ENCODE measurements around the gene VEPH1. TPM values are rescaled to one million over a fixed set of nuclear protein-coding genes. Genes with fewer than 3 reads are reported as not detected.

The VEPH1 gene
- total RNA-seq, 1 donor from 2014 or later: 2.7 TPM

- Histone ChIP-seq H3K4me3 (no peak overlapping the region), H3K27ac (no peak overlapping the region), H3K27me3 (no peaks in the 10 kb centered on the region), H3K9me3 (no peaks in the 10 kb centered on the region), H3K36me3 (no peaks in the 10 kb centered on the region), H3K4me1 (no peaks in the 10 kb centered on the region)
- no peak for TF ChIP-seq POLR2AphosphoS5 (IDR thresholded peaks at IDR 0.05; ENCODE audit: insufficient read depth in 1 of 2, low read depth in 1 of 2)
- TF ChIP-seq CTCF (IDR thresholded peaks at IDR 0.05): no peak
- TF ChIP-seq POLR2A (IDR thresholded peaks at IDR 0.05): no peak
- intact Hi-C loops (cut with DNase I): no loop called here
- no peak for DNase-seq (ENCODE audit: extremely low spot score in 2 of 2)
Observed at GRCh38 chr3:157427901-157428300, 75.3 kb downstream of the VEPH1 start.

- H3K4me3 ChIP-seq: no peak overlapping the region
- TF ChIP-seq POLR2A (IDR thresholded peaks at IDR 0.05) (no peak), CTCF (IDR thresholded peaks at IDR 0.05) (no peak), POLR2AphosphoS5 (IDR thresholded peaks at IDR 0.05; ENCODE audit: insufficient read depth in 1 of 2, low read depth in 1 of 2) (no peak)
- H3K4me1 ChIP-seq: no peaks in the 10 kb centered on the region
- no peaks in the 10 kb centered on the region for H3K9me3 ChIP-seq
- no peak overlapping the region for H3K27ac ChIP-seq
- no peaks in the 10 kb centered on the region for H3K27me3 ChIP-seq
- intact Hi-C loops (cut with DNase I): no loop called here
- H3K36me3 ChIP-seq: no peaks in the 10 kb centered on the region
- DNase-seq (ENCODE audit: extremely low spot score in 2 of 2): no peak
Observed at GRCh38 chr3:157423337-157423736, 79.9 kb downstream of the VEPH1 start.

- H3K36me3 ChIP-seq: no peaks in the 10 kb centered on the region
- no peak for DNase-seq (ENCODE audit: extremely low spot score in 2 of 2)
- TF ChIP-seq POLR2AphosphoS5 (IDR thresholded peaks at IDR 0.05; ENCODE audit: insufficient read depth in 1 of 2, low read depth in 1 of 2): no peak
Observed at GRCh38 chr3:157420606-157421130, 82.5 kb downstream of the VEPH1 start.

GRCh38 chr3:157418104-157418503, 85.1 kb downstream of the VEPH1 start:
- TF ChIP-seq POLR2A (IDR thresholded peaks at IDR 0.05): no peak
- TF ChIP-seq POLR2AphosphoS5 (IDR thresholded peaks at IDR 0.05; ENCODE audit: insufficient read depth in 1 of 2, low read depth in 1 of 2): no peak
- no peak for TF ChIP-seq CTCF (IDR thresholded peaks at IDR 0.05)
- Histone ChIP-seq H3K27me3 (no peaks in the 10 kb centered on the region), H3K27ac (no peak overlapping the region), H3K36me3 (no peaks in the 10 kb centered on the region), H3K4me1 (no peaks in the 10 kb centered on the region), H3K9me3 (no peaks in the 10 kb centered on the region), H3K4me3 (no peak overlapping the region)
- intact Hi-C loops (cut with DNase I): no loop called here
- no peak for DNase-seq (ENCODE audit: extremely low spot score in 2 of 2)

More at GRCh38 chr3:157420606-157421130, 82.5 kb downstream of the VEPH1 start:
- no peak overlapping the region for H3K4me3 ChIP-seq
- H3K27ac ChIP-seq: no peak overlapping the region
- no peaks in the 10 kb centered on the region for H3K9me3 ChIP-seq
- intact Hi-C loops (cut with DNase I): no loop called here
- H3K27me3 ChIP-seq: no peaks in the 10 kb centered on the region
- H3K4me1 ChIP-seq: no peaks in the 10 kb centered on the region

GRCh38 chr3:157417247-157417646, 86.0 kb downstream of the VEPH1 start:
- no peaks in the 10 kb centered on the region for H3K4me1 ChIP-seq
- TF ChIP-seq POLR2A (IDR thresholded peaks at IDR 0.05): no peak
- no peak for TF ChIP-seq CTCF (IDR thresholded peaks at IDR 0.05)
- no peak for TF ChIP-seq POLR2AphosphoS5 (IDR thresholded peaks at IDR 0.05; ENCODE audit: insufficient read depth in 1 of 2, low read depth in 1 of 2)
- H3K9me3 ChIP-seq: no peaks in the 10 kb centered on the region
- no peaks in the 10 kb centered on the region for H3K27me3 ChIP-seq
- intact Hi-C loops (cut with DNase I): no loop called here
- DNase-seq (ENCODE audit: extremely low spot score in 2 of 2): no peak
- no peak overlapping the region for H3K4me3 ChIP-seq
- no peak overlapping the region for H3K27ac ChIP-seq
- no peaks in the 10 kb centered on the region for H3K36me3 ChIP-seq
